ENCODE data around the gene CHST11.

- no peak for TF ChIP-seq CTCF (conservative IDR thresholded peaks at IDR 0.05; ENCODE audit: low read depth, low read length)
- TF ChIP-seq EZH2 (IDR thresholded peaks at IDR 0.05; ENCODE audit: borderline replicate concordance, low read depth, low read length, poor library complexity, severe bottlenecking) = no peak
These were observed 337.2 kb downstream of the CHST11 start for GRCh38 chr12:104793968-104794367.

Measured in A673 (cell line).